ENCODE data around the gene ATF7. TPM values are rescaled to one million over a fixed set of nuclear protein-coding genes. Genes with fewer than 3 reads are reported as not detected.

Gene ATF7
- total and polyA plus RNA-seq, 10 donors: 6.5 to 52.8 (median 35.4) TPM

DNA sequence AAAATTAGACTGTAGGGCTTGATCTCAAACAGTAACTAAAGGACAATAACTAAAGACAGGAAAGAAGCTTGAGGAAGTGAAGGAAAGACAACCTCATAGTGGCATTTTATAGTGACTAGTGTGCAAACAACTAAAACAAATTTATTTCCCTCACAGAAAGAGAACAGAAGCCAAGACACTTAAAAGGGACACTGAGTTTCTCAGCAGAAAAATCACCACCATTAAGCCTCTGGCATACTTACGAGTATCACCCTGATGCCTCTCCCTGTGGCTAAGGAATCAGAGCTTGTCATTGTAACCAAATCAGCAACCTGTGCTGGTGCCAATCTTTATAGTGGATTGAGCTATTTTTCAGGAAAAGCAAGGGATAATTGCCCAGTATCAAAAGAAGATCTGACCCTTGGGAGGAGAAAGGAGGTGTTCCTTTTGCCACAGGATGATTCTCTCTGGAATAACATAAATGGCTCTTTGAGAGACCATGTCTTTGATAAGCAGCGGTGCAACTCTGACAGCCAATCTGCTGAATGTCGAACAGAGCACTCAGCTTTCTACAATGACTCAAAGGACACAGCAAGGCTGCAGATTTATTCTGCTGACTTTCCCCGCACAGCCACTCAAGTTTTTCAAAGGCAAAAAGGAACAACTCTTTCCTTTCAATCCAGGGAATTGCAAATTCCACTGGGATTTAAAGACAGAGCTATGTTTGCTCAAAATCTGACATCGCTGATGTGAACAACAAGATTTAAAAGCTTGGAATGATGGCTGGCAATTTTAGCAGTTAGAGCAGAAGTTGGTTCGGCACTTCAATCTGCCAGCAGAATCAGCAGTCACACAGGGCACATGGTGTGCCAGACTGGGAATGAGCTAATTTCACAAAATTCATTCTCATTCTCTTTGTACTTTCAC is 34.6 kb downstream of the ATF7 start:
- Histone ChIP-seq H3K27ac (peak overlapping the region in 5 of 8 donors; percentile 0 to 37 (median 35)), H3K4me1 (peaks cover 2 to 56% (median 27%) of the 10 kb centered on the region in 6 donors), H3K9me3 (no peaks in the 10 kb centered on the region), H3K27me3 (replicated peaks in 1 of 7) (no peaks in the 10 kb centered on the region), H3K36me3 (no peaks in the 10 kb centered on the region), H3K4me3 (no peak overlapping the region)
- WGBS, 5 donors: 67 to 78% (median 76%) methylated on average over 6 of the region's 6 CpGs
- DNase-seq: no peak
- intact Hi-C loops (cut with DNase I; ENCODE audit: low total_unique reads): no loop called here
- TF ChIP-seq, protein P1, sequence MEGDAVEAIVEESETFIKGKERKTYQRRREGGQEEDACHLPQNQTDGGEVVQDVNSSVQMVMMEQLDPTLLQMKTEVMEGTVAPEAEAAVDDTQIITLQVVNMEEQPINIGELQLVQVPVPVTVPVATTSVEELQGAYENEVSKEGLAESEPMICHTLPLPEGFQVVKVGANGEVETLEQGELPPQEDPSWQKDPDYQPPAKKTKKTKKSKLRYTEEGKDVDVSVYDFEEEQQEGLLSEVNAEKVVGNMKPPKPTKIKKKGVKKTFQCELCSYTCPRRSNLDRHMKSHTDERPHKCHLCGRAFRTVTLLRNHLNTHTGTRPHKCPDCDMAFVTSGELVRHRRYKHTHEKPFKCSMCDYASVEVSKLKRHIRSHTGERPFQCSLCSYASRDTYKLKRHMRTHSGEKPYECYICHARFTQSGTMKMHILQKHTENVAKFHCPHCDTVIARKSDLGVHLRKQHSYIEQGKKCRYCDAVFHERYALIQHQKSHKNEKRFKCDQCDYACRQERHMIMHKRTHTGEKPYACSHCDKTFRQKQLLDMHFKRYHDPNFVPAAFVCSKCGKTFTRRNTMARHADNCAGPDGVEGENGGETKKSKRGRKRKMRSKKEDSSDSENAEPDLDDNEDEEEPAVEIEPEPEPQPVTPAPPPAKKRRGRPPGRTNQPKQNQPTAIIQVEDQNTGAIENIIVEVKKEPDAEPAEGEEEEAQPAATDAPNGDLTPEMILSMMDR (IDR thresholded peaks at IDR 0.05 in 8 of 11, conservative IDR thresholded peaks at IDR 0.05 in 3 of 11): no peak

DNA sequence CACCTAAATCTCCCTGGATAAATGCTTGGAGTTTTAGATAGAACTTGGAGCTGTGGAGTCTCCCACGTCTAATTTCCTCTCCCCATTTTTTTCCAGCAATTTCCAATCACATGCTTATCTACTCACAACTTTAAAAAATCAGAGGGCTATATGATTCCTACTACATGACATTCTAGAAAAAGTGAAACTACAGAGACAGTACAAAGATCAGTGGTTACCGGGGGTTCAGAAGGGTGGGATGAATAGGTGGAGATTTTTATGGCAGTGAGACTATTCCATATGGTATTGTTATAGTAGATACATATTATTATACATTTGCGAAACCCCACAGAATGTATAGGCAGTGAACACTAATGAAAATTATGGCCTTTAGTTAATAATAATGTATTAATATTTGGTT is 35.5 kb downstream of the ATF7 start:
- Histone ChIP-seq H3K4me3 (no peak overlapping the region), H3K36me3 (no peaks in the 10 kb centered on the region), H3K27ac (no peak overlapping the region), H3K4me1 (peaks cover 2 to 56% (median 29%) of the 10 kb centered on the region in 6 donors), H3K27me3 (replicated peaks in 1 of 7) (no peaks in the 10 kb centered on the region), H3K9me3 (no peaks in the 10 kb centered on the region)
- TF ChIP-seq, protein P1 (IDR thresholded peaks at IDR 0.05 in 8 of 11, conservative IDR thresholded peaks at IDR 0.05 in 3 of 11): no peak
- TF ChIP-seq POLR2AphosphoS5 (IDR thresholded peaks at IDR 0.05): no peak
- TF ChIP-seq POLR2A (IDR thresholded peaks at IDR 0.05): no peak
- 81 to 91% (median 87%) methylated on average over 3 of the region's 3 CpGs for WGBS, 5 donors
- intact Hi-C loops (cut with DNase I; ENCODE audit: low total_unique reads): no loop called here
- DNase-seq: no peak

DNA sequence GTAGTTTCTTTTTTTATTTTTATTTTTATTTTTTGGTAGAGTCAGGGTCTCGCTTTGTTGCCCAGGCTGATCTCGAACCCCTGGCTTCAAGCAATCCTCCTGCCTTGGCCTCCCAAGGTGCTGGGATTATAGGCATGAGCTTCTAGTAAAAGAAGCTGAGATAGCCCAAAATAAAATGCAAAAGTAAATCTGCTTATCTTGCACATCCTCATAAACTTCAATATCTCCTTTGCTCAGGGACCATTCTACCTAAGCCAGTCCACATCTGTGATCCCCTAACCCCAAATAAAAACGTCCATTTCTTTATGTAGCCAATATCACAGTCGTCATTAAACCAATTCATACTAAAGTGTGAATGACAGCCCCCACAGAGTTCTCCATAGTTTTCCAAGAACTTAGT is 36.3 kb downstream of the ATF7 start:
- Histone ChIP-seq H3K4me1 (peaks cover 2 to 55% (median 29%) of the 10 kb centered on the region in 6 donors), H3K36me3 (no peaks in the 10 kb centered on the region), H3K27me3 (replicated peaks in 1 of 7) (no peaks in the 10 kb centered on the region), H3K27ac (no peak overlapping the region), H3K4me3 (no peak overlapping the region), H3K9me3 (no peaks in the 10 kb centered on the region)
- TF ChIP-seq, protein P1 (IDR thresholded peaks at IDR 0.05 in 8 of 11, conservative IDR thresholded peaks at IDR 0.05 in 3 of 11): no peak
- no peak for TF ChIP-seq POLR2AphosphoS5 (IDR thresholded peaks at IDR 0.05)
- TF ChIP-seq POLR2A (IDR thresholded peaks at IDR 0.05): no peak
- DNase-seq: no peak
- intact Hi-C loops (cut with DNase I; ENCODE audit: low total_unique reads): no loop called here
- 92 to 95% (median 95%) methylated on average over 4 of the region's 4 CpGs for WGBS, 5 donors

DNA sequence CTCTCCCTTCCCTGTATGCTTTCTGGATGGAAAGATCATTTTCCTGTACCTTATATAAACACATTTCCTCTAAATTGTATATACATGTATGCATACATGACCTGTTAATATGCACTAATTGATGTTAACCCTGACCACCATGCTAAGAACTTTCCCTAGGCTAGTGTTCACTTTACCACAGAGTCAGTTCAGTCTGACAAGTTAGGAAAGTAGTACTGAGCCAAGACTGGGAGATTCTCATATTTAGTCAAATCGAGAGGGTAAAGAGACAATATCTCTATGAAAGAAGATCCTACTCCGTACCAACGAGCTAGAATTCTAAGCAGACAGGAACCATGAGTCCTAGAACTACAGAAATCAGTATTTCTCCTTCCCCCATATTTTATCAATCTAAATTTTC is 36.8 kb downstream of the ATF7 start:
- WGBS, 5 donors: 80 to 92% (median 91%) methylated on average over 3 of the region's 3 CpGs
- Histone ChIP-seq H3K27ac (no peak overlapping the region), H3K4me1 (peaks cover 2 to 51% (median 28%) of the 10 kb centered on the region in 6 donors), H3K9me3 (no peaks in the 10 kb centered on the region), H3K4me3 (no peak overlapping the region), H3K27me3 (replicated peaks in 1 of 7) (no peaks in the 10 kb centered on the region), H3K36me3 (peaks cover 0 to 5% (median 0%) of the 10 kb centered on the region in 6 donors)
- TF ChIP-seq POLR2A (IDR thresholded peaks at IDR 0.05) (no peak), POLR2AphosphoS5 (IDR thresholded peaks at IDR 0.05) (no peak)
- TF ChIP-seq, protein P1 (IDR thresholded peaks at IDR 0.05 in 8 of 11, conservative IDR thresholded peaks at IDR 0.05 in 3 of 11): no peak
- intact Hi-C loops (cut with DNase I; ENCODE audit: low total_unique reads): no loop called here
- no peak for DNase-seq

Measured in spleen (tissue), 11 donors.